ENCODE measurements around the gene APOC4. TPM values are rescaled to one million over a fixed set of nuclear protein-coding genes. Genes with fewer than 3 reads are reported as not detected.
"Not testable (repeated sequence)": the region's sequence is repeated elsewhere in the genome, so short reads cannot be mapped to it uniquely, and the experiment has no call there.

The APOC4 gene
- total and polyA plus RNA-seq, 9 donors: not detected

DNA sequence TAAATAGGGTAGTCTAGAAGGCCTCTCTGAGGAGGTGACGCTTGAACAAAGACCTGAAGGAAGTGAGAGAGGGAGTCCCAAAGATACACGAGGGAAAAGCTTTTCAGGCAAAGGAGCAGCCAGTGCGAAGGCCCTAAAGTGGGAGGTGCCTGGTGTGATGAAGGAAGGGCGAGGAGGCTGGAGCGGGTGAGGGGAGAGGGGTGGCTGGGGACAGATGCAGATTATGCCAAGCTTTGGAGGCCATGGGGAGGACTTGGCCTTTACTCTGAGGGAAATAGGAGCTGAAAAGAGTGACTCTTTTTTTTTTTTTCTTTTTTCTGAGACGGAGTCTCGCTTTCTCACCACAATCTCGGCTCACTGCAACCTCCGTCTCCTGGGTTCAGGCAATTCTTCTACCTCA lies 16.1 kb downstream of the APOC4 start:
- H3K27ac ChIP-seq (ENCODE audit: low read length): no peak overlapping the region
- H3K4me1 ChIP-seq (ENCODE audit: control insufficient read depth, insufficient read depth, low read length): peaks cover 34% of the 10 kb centered on the region
- no peak overlapping the region for H3K4me3 ChIP-seq (ENCODE audit: low read length)
- DNase-seq: no peak
- H3K36me3 ChIP-seq (ENCODE audit: control insufficient read depth, insufficient read depth, low read length): peaks cover 18% of the 10 kb centered on the region
- H3K27me3 ChIP-seq (ENCODE audit: control insufficient read depth, insufficient read depth, low read length): no peaks in the 10 kb centered on the region
- WGBS (ENCODE audit: insufficient coverage): 77% methylated on average over 5 of the region's 9 CpGs
- no peaks in the 10 kb centered on the region for H3K9me3 ChIP-seq (replicated peaks; ENCODE audit: control insufficient read depth, low read depth, low read length)

GRCh38 chr19:44959691-44960090 lies 17.7 kb downstream of the APOC4 start:
- Histone ChIP-seq H3K27me3 (ENCODE audit: control insufficient read depth, insufficient read depth, low read length) (no peaks in the 10 kb centered on the region), H3K36me3 (ENCODE audit: control insufficient read depth, insufficient read depth, low read length) (peaks cover 24% of the 10 kb centered on the region), H3K4me3 (ENCODE audit: low read length) (no peak overlapping the region), H3K27ac (ENCODE audit: low read length) (no peak overlapping the region), H3K9me3 (replicated peaks; ENCODE audit: control insufficient read depth, low read depth, low read length) (no peaks in the 10 kb centered on the region), H3K4me1 (ENCODE audit: control insufficient read depth, insufficient read depth, low read length) (peaks cover 26% of the 10 kb centered on the region)
- DNase-seq: no peak
- 80% methylated on average over 2 of the region's 5 CpGs for WGBS (ENCODE audit: insufficient coverage)

DNA sequence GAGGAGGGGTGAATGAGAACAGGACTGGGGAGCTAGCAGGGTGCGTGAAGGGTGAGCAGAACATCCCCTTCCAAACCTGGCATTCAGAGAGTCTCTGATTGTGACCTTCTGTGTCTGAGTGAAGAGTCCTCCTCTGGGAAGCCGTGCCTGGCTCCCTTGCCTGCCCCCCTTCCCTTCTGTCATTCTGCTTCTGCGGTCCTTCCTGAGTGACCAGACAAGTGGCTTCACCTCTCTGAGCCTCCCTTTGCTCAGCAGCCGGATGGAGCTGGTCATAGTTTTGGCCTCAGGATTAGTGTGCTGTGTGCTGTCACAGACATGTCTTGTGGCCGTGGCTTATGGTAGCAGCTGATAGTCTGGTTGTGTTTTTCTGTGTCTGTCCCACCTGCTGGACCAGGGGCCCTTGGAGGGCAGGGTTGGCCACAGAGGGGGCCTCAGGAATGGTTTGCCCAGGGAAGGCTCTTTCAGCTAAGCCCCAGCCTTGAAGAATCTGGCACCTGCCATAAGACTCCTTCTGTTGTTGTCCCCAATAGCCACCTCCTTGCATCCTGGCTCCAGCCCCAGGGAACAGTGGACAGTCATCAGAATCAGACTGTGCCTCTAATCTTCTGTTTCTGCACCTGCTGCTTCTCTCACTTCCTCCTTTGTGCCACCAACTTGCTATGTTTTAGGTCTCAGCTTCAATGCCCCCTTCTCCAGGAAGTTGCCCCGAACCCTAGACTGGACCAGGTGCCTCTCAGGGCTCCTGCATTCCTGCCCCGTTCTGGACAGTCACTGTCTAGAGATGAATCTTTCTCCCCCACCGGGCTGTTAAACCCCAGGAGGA lies 19.1 kb downstream of the APOC4 start:
- Histone ChIP-seq H3K4me3 (ENCODE audit: low read length) (no peak overlapping the region), H3K27ac (ENCODE audit: low read length) (peak overlapping the region; percentile 20), H3K4me1 (ENCODE audit: control insufficient read depth, insufficient read depth, low read length) (peaks cover 21% of the 10 kb centered on the region), H3K27me3 (ENCODE audit: control insufficient read depth, insufficient read depth, low read length) (no peaks in the 10 kb centered on the region), H3K36me3 (ENCODE audit: control insufficient read depth, insufficient read depth, low read length) (peaks cover 32% of the 10 kb centered on the region), H3K9me3 (replicated peaks; ENCODE audit: control insufficient read depth, low read depth, low read length) (no peaks in the 10 kb centered on the region)
- no peak for DNase-seq
- WGBS (ENCODE audit: insufficient coverage): 76% methylated on average over 6 of the region's 8 CpGs

DNA sequence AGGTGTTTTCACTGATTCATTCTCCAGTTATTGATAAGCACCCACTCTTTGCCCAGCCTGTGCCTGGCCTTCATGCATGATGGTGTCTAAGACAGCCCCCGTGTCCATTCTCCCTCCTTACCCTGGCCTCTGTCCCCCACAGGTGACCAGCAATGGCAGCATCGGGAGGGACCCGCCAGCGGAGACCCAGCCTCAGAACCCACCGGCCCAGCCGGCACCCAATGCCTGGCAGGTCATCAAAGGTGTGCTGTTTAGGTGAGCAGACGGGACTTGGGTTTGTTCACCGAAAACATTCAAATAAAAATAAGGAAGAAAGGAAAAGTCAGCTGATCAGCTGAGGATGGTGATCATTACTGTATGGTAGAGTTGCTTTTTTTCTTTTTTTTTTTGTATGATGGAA lies 19.8 kb downstream of the APOC4 start:
- peaks cover 37% of the 10 kb centered on the region for H3K36me3 ChIP-seq (ENCODE audit: control insufficient read depth, insufficient read depth, low read length)
- peaks cover 14% of the 10 kb centered on the region for H3K4me1 ChIP-seq (ENCODE audit: control insufficient read depth, insufficient read depth, low read length)
- 96% methylated on average over 8 of the region's 8 CpGs for WGBS (ENCODE audit: insufficient coverage)

DNA sequence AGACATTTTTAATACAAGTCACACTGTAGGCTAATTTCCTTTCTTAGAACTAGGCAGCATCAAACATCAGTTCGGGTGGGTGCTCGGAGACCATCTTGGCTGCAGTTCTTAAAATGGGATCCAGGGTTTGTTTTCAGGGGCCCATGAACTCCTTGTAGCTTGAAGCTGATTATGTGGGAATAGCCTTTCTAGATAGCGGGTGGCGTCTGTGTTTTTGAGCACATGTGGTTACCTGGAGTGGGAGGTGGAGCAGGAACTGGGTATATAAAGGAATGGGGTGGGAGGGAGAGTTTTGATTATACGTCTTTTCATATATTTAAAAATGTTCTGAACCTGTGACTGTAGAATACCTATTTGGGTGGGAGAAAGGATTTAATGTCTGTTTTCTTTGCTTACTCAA lies 26.1 kb downstream of the APOC4 start:
- H3K27me3 ChIP-seq (ENCODE audit: control insufficient read depth, insufficient read depth, low read length): no peaks in the 10 kb centered on the region
- WGBS (ENCODE audit: insufficient coverage): 100% methylated on average over 2 of the region's 5 CpGs
- peaks cover 55% of the 10 kb centered on the region for H3K36me3 ChIP-seq (ENCODE audit: control insufficient read depth, insufficient read depth, low read length)
- no peak overlapping the region for H3K27ac ChIP-seq (ENCODE audit: low read length)
- no peak for DNase-seq
- H3K4me3 ChIP-seq (ENCODE audit: low read length): no peak overlapping the region
- H3K9me3 ChIP-seq (replicated peaks; ENCODE audit: control insufficient read depth, low read depth, low read length): no peaks in the 10 kb centered on the region
- H3K4me1 ChIP-seq (ENCODE audit: control insufficient read depth, insufficient read depth, low read length): no peaks in the 10 kb centered on the region

More for the DNA sequence above, 19.8 kb downstream of the APOC4 start:
- Histone ChIP-seq H3K27ac (ENCODE audit: low read length) (no peak overlapping the region), H3K27me3 (ENCODE audit: control insufficient read depth, insufficient read depth, low read length) (no peaks in the 10 kb centered on the region), H3K4me3 (ENCODE audit: low read length) (no peak overlapping the region), H3K9me3 (replicated peaks; ENCODE audit: control insufficient read depth, low read depth, low read length) (no peaks in the 10 kb centered on the region)
- no peak for DNase-seq

DNA sequence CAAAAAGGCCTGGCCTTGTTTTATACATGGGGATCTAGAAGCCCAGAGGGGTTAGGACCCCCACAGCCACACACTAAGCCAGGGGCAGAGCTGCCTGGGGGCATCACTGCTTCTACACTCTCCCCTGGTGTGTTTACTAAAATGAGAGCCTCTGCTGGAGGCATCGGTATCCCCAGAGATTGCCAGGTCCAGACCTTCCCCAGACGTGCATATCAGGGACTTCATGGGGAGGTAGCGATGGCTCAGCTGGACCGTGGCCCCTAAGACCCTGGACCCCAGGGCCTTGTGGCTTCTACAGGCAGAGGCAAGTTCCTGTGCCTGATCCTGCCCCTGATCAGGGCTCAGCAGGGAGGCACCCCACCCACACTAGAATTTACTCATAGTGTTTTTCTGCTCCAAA lies 26.6 kb downstream of the APOC4 start:
- no peaks in the 10 kb centered on the region for H3K9me3 ChIP-seq (replicated peaks; ENCODE audit: control insufficient read depth, low read depth, low read length)
- no peak overlapping the region for H3K4me3 ChIP-seq (ENCODE audit: low read length)
- no peaks in the 10 kb centered on the region for H3K27me3 ChIP-seq (ENCODE audit: control insufficient read depth, insufficient read depth, low read length)
- H3K4me1 ChIP-seq (ENCODE audit: control insufficient read depth, insufficient read depth, low read length): no peaks in the 10 kb centered on the region
- no peak for DNase-seq
- no peak overlapping the region for H3K27ac ChIP-seq (ENCODE audit: low read length)
- WGBS (ENCODE audit: insufficient coverage): 80% methylated on average over 3 of the region's 4 CpGs
- peaks cover 60% of the 10 kb centered on the region for H3K36me3 ChIP-seq (ENCODE audit: control insufficient read depth, insufficient read depth, low read length)

- Histone ChIP-seq H3K4me1 (ENCODE audit: control insufficient read depth, insufficient read depth, low read length) (no peaks in the 10 kb centered on the region), H3K27me3 (ENCODE audit: control insufficient read depth, insufficient read depth, low read length) (no peaks in the 10 kb centered on the region), H3K27ac (ENCODE audit: low read length) (no peak overlapping the region), H3K4me3 (ENCODE audit: low read length) (no peak overlapping the region), H3K36me3 (ENCODE audit: control insufficient read depth, insufficient read depth, low read length) (peaks cover 63% of the 10 kb centered on the region), H3K9me3 (replicated peaks; ENCODE audit: control insufficient read depth, low read depth, low read length) (no peaks in the 10 kb centered on the region)
- DNase-seq: no peak
- WGBS (ENCODE audit: insufficient coverage): no CpG with 5 or more reads among the region's 5 CpGs
Measured at GRCh38 chr19:44969437-44969836, 27.4 kb downstream of the APOC4 start.

DNA sequence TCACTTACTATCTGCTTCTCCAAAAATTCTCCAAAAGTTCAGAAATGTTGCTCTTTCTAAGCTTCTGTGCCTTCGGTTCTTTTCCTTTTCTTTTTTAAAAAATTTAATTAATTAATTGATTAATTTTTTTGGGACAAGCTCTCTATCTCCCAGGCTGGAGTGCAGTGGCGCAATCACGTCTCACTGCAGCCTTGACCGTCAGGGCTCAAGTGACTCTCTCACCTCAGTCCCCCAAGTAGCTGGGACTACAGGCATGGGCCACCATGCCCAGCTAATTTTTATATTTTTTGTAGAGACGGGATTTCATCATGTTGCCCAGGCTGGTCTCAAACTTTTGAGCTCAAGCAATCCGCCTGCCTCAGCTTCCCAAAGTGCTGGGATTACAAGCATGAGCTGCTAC lies 29.4 kb downstream of the APOC4 start:
- WGBS (ENCODE audit: insufficient coverage): 76% methylated on average over 3 of the region's 6 CpGs
- not testable (repeated sequence) for H3K9me3 ChIP-seq (replicated peaks; ENCODE audit: control insufficient read depth, low read depth, low read length); H3K27me3 ChIP-seq (ENCODE audit: control insufficient read depth, insufficient read depth, low read length); H3K27ac ChIP-seq (ENCODE audit: low read length); DNase-seq; H3K4me3 ChIP-seq (ENCODE audit: low read length); H3K4me1 ChIP-seq (ENCODE audit: control insufficient read depth, insufficient read depth, low read length)
- H3K36me3 ChIP-seq (ENCODE audit: control insufficient read depth, insufficient read depth, low read length): peaks cover 70% of the 10 kb centered on the region

DNA sequence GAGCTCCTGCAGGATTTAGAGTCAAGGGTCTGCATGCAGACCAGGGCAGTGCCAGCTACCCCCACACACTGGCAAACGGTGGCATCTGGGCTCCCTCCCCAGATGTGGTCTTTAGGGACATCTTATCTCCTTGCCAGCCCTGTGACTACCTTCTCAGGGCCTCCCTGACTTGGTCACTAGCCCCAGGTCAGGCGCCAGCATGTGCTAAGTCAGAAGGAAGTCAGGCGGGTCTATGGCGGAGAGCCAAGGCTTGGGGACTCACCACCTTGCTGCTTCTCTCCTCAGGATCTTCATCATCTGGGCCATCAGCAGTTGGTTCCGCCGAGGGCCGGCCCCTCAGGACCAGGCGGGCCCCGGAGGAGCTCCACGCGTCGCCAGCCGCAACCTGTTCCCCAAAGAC lies 30.8 kb downstream of the APOC4 start:
- no peak overlapping the region for H3K4me3 ChIP-seq (ENCODE audit: low read length)
- 89% methylated on average over 8 of the region's 13 CpGs for WGBS (ENCODE audit: insufficient coverage)
- no peaks in the 10 kb centered on the region for H3K27me3 ChIP-seq (ENCODE audit: control insufficient read depth, insufficient read depth, low read length)
- H3K27ac ChIP-seq (ENCODE audit: low read length): no peak overlapping the region
- no peak for DNase-seq
- H3K9me3 ChIP-seq (replicated peaks; ENCODE audit: control insufficient read depth, low read depth, low read length): no peaks in the 10 kb centered on the region
- H3K4me1 ChIP-seq (ENCODE audit: control insufficient read depth, insufficient read depth, low read length): no peaks in the 10 kb centered on the region
- peaks cover 77% of the 10 kb centered on the region for H3K36me3 ChIP-seq (ENCODE audit: control insufficient read depth, insufficient read depth, low read length)

DNA sequence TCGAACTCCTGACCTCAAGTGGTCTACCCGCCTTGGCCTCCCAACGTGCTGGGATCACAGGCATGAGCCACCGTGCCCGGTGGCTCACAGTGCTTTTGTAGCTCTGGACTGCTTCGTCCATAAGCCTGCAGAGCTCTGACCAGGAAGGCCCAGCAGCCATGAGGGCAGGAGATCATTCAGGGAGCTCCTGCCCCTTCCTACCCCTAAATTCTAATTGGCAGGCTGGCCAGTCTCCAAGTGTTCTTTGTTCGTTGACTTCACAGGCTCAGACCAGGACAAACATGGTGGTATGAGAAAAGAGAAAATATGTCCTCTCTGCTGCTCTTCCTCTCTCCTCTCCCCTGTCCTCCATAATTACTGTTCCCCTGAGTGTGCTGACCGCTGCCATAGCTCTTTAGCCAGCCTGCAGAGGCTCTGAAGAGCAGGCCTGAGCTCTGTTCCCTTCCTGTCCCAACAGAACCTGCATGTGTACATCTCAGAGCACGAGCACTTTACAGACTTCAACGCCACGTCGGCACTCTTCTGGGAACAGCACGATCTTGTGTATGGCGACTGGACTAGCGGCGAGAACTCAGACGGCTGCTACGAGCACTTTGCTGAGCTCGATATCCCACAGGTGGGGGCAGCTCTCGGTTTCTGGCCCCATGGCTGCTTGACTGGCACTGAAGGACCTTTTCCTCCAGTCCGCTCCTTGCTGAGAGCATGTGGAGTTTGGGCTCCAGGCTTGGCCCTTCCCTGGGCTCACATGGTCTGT lies 32.1 kb downstream of the APOC4 start:
- H3K27ac ChIP-seq (ENCODE audit: low read length): no peak overlapping the region
- H3K9me3 ChIP-seq (replicated peaks; ENCODE audit: control insufficient read depth, low read depth, low read length): no peaks in the 10 kb centered on the region
- H3K36me3 ChIP-seq (ENCODE audit: control insufficient read depth, insufficient read depth, low read length): peaks cover 78% of the 10 kb centered on the region
- no peak overlapping the region for H3K4me3 ChIP-seq (ENCODE audit: low read length)
- 95% methylated on average over 18 of the region's 21 CpGs for WGBS (ENCODE audit: insufficient coverage)
- no peaks in the 10 kb centered on the region for H3K27me3 ChIP-seq (ENCODE audit: control insufficient read depth, insufficient read depth, low read length)
- no peak for DNase-seq
- H3K4me1 ChIP-seq (ENCODE audit: control insufficient read depth, insufficient read depth, low read length): no peaks in the 10 kb centered on the region

All from muscle of leg (tissue), 11 donors.